Endothelial cell of umbilical vein (primary cell): ENCODE measurements around the gene REM1. TPM values are rescaled to one million over a fixed set of nuclear protein-coding genes. Genes with fewer than 3 reads are reported as not detected.

Experiments used
- BruUV-seq: library from RNA; stranded (reverse); fragments of 400-500 nt; replicated peaks from 2 replicates; lab custom pipeline; 2021; lab: Mats Ljungman, UMichigan
- CTCF ChIA-PET: fragments of 300-600, 350-600 bp; sonication (Branson Sonifier 250); formaldehyde crosslinking; loops from one replicate; lab custom pipeline; 2021; ENCODE audit warnings: antibody characterized with exemption, inconsistent platforms; lab: Charles Lee
- POLR2A ChIA-PET: fragments of 300-600, 350-600 bp; sonication (Branson Sonifier 250); formaldehyde crosslinking; loops from one replicate; lab custom pipeline; 2021; ENCODE audit warnings: antibody characterized with exemption, inconsistent platforms; lab: Charles Lee
- DNase-seq: peaks from one replicate; pipeline ENCODE4 v3.0.0-alpha.2; 2011; ENCODE audit warnings: low read depth, low spot score
- FAIRE-seq: peaks from 2 replicates; lab custom pipeline; 2011; peaks lifted over from hg19 to GRCh38; lab: Jason Lieb, UNC
- H2AFZ ChIP-seq: 2 replicates; pipeline ENCODE4 v1.6.0; 2012; ENCODE audit warnings: low read depth, low read length, control low read depth, inconsistent platforms
- H3K27ac ChIP-seq: 2 replicates; pipeline ENCODE4 v1.5.1; 2011; ENCODE audit warnings: low read depth, mild to moderate bottlenecking, control low read depth, low read length, moderate library complexity; ENCODE audit not compliant: insufficient read depth
- H3K27me3 ChIP-seq, 2 experiments: 2 replicates each; pipeline versions ENCODE4 v1.6.0 to v1.6.1; 2011; ENCODE audit warnings: low read length in 2 of 2, mixed read lengths in 1 of 2; ENCODE audit not compliant: control insufficient read depth in 2 of 2, insufficient read depth in 2 of 2
- H3K36me3 ChIP-seq, 2 experiments: 2 replicates in 1 of 2; 3 replicates in 1 of 2; pipeline ENCODE4 v1.5.1; 2011; ENCODE audit warnings: low read length in 2 of 2, mild to moderate bottlenecking in 1 of 2, moderate library complexity in 1 of 2; ENCODE audit not compliant: control insufficient read depth in 2 of 2, insufficient read depth in 2 of 2; ENCODE audit errors: extremely low read depth in 1 of 2
- H3K4me1 ChIP-seq: 3 replicates; pipeline ENCODE4 v1.5.1; 2011; ENCODE audit warnings: mild to moderate bottlenecking, low read length; ENCODE audit not compliant: control insufficient read depth, insufficient read depth; ENCODE audit errors: extremely low read depth
- H3K4me2 ChIP-seq: 2 replicates; pipeline ENCODE4 v1.6.1; 2011; ENCODE audit warnings: low read length, control low read depth, mixed read lengths; ENCODE audit not compliant: insufficient read depth
- H3K4me3 ChIP-seq, 3 experiments: fragments of 200-600 bp in 1 of 3; sonication (generic), shearing (Covaris generic) in 1 of 3; replicated peaks in 1 of 3; 2 replicates each; pipeline ENCODE4 v1.5.1; 2011 to 2016; ENCODE audit warnings: control low read depth in 3 of 3, low read length in 3 of 3, mild to moderate bottlenecking in 2 of 3, inconsistent platforms in 1 of 3, low read depth in 1 of 3, moderate library complexity in 1 of 3; ENCODE audit not compliant: insufficient read depth in 1 of 3
- H3K79me2 ChIP-seq: 2 replicates; pipeline ENCODE4 v1.6.0; 2012; ENCODE audit warnings: low read length, inconsistent platforms; ENCODE audit not compliant: control insufficient read depth, insufficient read depth
- H3K9ac ChIP-seq: replicated peaks from 2 replicates; pipeline ENCODE3; 2011; ENCODE audit warnings: low read length, control low read depth; ENCODE audit not compliant: insufficient read depth; ENCODE audit errors: extremely low read depth
- H3K9me1 ChIP-seq: replicated peaks from 3 replicates; pipeline ENCODE4 v1.6.0; 2011; ENCODE audit warnings: mild to moderate bottlenecking, low read length; ENCODE audit not compliant: control insufficient read depth, insufficient read depth; ENCODE audit errors: extremely low read depth
- H3K9me3 ChIP-seq: replicated peaks from 2 replicates; pipeline ENCODE4 v1.5.1; 2012; ENCODE audit warnings: low read length, inconsistent platforms; ENCODE audit not compliant: control insufficient read depth, insufficient read depth
- H4K20me1 ChIP-seq: replicated peaks from 2 replicates; pipeline ENCODE3; 2011; ENCODE audit warnings: mild to moderate bottlenecking, low read length; ENCODE audit not compliant: control insufficient read depth, insufficient read depth; ENCODE audit errors: extremely low read depth
- CTCF ChIP-seq, 2 donors: IDR thresholded peaks; 1 replicate in 1 of 2; 2 replicates in 1 of 2; pipeline ENCODE4 v1.5.1; 2011; ENCODE audit warnings: low read length in 2 of 2, mild to moderate bottlenecking in 2 of 2, moderate library complexity in 2 of 2, control low read depth in 1 of 2, inconsistent platforms in 1 of 2, low read depth in 1 of 2; ENCODE audit not compliant: insufficient read depth in 1 of 2; ENCODE audit errors: extremely low read depth in 1 of 2
- EZH2 ChIP-seq: IDR thresholded peaks from 2 replicates; pipeline ENCODE4 v1.6.1; 2012; ENCODE audit warnings: borderline replicate concordance, low read depth, mild to moderate bottlenecking, moderate library complexity, low read length, inconsistent platforms; ENCODE audit not compliant: severe bottlenecking
- FOS ChIP-seq: IDR thresholded peaks from 2 replicates; pipeline ENCODE4 v1.6.1; 2011; ENCODE audit warnings: mild to moderate bottlenecking, low read length, moderate library complexity, borderline replicate concordance; ENCODE audit not compliant: insufficient read depth
- GATA2 ChIP-seq: IDR thresholded peaks from 2 replicates; pipeline ENCODE4 v1.7.0; 2011; ENCODE audit warnings: low read depth, mild to moderate bottlenecking, moderate library complexity, mixed read lengths, low read length; ENCODE audit not compliant: insufficient read length, insufficient read depth
- JUN ChIP-seq: IDR thresholded peaks from 2 replicates; pipeline ENCODE4 v1.6.1; 2011; ENCODE audit warnings: borderline replicate concordance, low read depth; ENCODE audit not compliant: insufficient read length, insufficient read depth
- MAX ChIP-seq: IDR thresholded peaks from 2 replicates; pipeline ENCODE4 v1.6.1; 2011; ENCODE audit not compliant: insufficient read depth, insufficient read length
- MYC ChIP-seq: IDR thresholded peaks from one replicate; pipeline ENCODE4 v1.6.1; 2011; ENCODE audit warnings: mild to moderate bottlenecking, low read depth, low read length
- POLR2A ChIP-seq: IDR thresholded peaks from 2 replicates; pipeline ENCODE4 v1.6.1; 2012; ENCODE audit warnings: low read depth, mild to moderate bottlenecking, control low read depth, low read length
- POLR2AphosphoS5 ChIP-seq: IDR thresholded peaks from 2 replicates; pipeline ENCODE4 v1.6.1; 2012; ENCODE audit warnings: low read depth, mild to moderate bottlenecking, control low read depth, low read length, moderate library complexity; ENCODE audit not compliant: insufficient read depth
- dilution Hi-C: fragments of 300-500 bp; cut with MboI; formaldehyde crosslinking; loops from one replicate; pipeline ENCODE4 v1.15.0; 2019; ENCODE audit warnings: low sequenced_read_pairs; ENCODE audit not compliant: extremely low pct_ligation_motif_present
- intact Hi-C: fragments of 100-400 bp; cut with micrococcal nuclease; formaldehyde crosslinking; loops from one replicate; pipeline ENCODE4 v1.10.0; 2022
- polyA plus RNA-seq, 4 experiments: library from polyadenylated mRNA; depleted of rRNA in 3 of 4; stranded (reverse) in 3 of 4; unstranded in 1 of 4; fragments of >200 nt; gene quantifications; 2 replicates each; pipeline versions ENCODE4 v1.2.1 to v1.2.3, GENCODE V29; 2011 to 2012; ENCODE audit warnings: missing spikeins in 1 of 4
- total RNA-seq: library from RNA; stranded (reverse); gene quantifications from 2 replicates; pipeline ENCODE4 v1.2.3, GENCODE V29; 2021

REM1 gene
- total and polyA plus RNA-seq, 2 donors (not counting 3 experiments of a cell fraction or from before 2014, with no cell fraction given), result 0.14 TPM; not detected in 1

- no peak for FAIRE-seq
- BruUV-seq, result no TSS peak
- Histone ChIP-seq H3K27ac (no peak overlapping the region), H3K36me3 (peaks cover 4 to 12% of the 10 kb centered on the region in 2 experiments), H3K27me3 (no peaks in the 10 kb centered on the region), H3K9ac (no peak overlapping the region), H4K20me1 (no peaks in the 10 kb centered on the region), H3K4me2 (no peak overlapping the region), H3K9me3 (no peaks in the 10 kb centered on the region), H3K4me3 (no peak overlapping the region), H3K9me1 (no peaks in the 10 kb centered on the region), H3K4me1 (peaks cover 13% of the 10 kb centered on the region), H2AFZ (no peak overlapping the region), H3K79me2 (peaks cover 74% of the 10 kb centered on the region)
- DNase-seq, result no peak
- POLR2A ChIA-PET, result no interaction called here
- no peak for TF ChIP-seq POLR2A
- no peak for TF ChIP-seq CTCF (IDR thresholded peaks at IDR 0.05; ENCODE audit: extremely low read depth in 1 of 2, insufficient read depth in 1 of 2, low read depth in 1 of 2, low read length in 2 of 2)
- TF ChIP-seq FOS, result no peak
- TF ChIP-seq MYC, result no peak
- TF ChIP-seq JUN, result no peak
- no peak for TF ChIP-seq EZH2
- no peak for TF ChIP-seq GATA2
- no peak for TF ChIP-seq POLR2AphosphoS5
- TF ChIP-seq MAX, result no peak
- dilution Hi-C loops (no loop called here), intact Hi-C loops (no loop called here)
- CTCF ChIA-PET, result interaction anchor here (1.0 to 1.3 kb wide), 2 partner anchors 19 to 35 kb away, joined by 4 read pairs; no protein-coding TSS in a partner anchor
Observed at GRCh38 chr20:31522731-31523130, 47.6 kb downstream of the REM1 start.
